GM12873 (cell line): Measurements from ENCODE around the gene SLC25A47.

Source experiments
- TF ChIP-seq, protein P1 (sequence below): IDR thresholded peaks from 2 replicates; pipeline ENCODE4 v1.5.1; 2012; ENCODE audit warnings: low read depth, mild to moderate bottlenecking, moderate library complexity, low read length, control low read depth; ENCODE audit not compliant: insufficient read depth; ENCODE audit errors: missing control alignments

SLC25A47 gene

DNA sequence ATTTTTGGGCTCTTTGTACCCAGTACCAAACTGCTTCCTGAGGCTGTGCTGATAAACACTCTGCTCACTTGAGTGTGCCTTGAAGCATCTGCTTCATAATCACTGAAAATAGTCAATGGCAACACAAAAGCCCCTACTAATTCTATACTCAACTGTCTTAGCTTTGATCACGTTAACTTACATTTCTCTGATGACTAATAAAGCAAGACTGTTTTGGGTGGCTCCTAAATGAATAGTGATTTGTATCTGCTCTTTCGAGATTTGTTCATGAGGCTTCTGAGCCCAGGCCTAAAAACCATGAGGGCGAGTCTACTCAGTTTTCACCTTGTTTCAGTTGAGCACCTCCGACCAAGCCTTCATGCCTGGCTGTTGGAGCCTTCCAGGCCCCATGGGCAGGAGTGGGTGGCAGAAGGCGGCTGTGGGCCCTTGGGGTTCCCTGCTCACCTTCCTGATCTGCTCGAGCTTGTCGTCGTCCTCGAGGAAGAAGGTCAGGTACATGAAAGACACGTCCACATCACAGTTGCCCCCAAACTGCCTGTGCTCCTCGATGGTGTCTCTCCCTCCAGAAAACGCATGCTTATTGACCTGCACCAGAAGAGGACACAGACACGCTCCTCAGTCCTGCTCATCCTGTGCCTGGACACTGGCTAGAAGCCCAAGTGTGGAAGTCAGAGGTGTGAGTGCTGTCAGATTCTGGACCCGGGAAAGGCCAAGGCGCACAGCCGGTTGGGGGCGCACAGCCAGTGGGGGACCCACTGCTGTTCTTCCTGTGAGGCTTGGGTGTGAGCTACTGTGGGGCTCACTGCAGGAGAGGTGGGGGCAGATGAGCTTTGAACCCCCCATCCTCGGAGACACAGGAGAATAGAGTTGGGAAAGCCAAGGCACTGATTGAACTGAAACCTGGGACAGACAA, 13.7 kb downstream of the SLC25A47 start:
- TF ChIP-seq, protein P1, sequence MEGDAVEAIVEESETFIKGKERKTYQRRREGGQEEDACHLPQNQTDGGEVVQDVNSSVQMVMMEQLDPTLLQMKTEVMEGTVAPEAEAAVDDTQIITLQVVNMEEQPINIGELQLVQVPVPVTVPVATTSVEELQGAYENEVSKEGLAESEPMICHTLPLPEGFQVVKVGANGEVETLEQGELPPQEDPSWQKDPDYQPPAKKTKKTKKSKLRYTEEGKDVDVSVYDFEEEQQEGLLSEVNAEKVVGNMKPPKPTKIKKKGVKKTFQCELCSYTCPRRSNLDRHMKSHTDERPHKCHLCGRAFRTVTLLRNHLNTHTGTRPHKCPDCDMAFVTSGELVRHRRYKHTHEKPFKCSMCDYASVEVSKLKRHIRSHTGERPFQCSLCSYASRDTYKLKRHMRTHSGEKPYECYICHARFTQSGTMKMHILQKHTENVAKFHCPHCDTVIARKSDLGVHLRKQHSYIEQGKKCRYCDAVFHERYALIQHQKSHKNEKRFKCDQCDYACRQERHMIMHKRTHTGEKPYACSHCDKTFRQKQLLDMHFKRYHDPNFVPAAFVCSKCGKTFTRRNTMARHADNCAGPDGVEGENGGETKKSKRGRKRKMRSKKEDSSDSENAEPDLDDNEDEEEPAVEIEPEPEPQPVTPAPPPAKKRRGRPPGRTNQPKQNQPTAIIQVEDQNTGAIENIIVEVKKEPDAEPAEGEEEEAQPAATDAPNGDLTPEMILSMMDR, result no peak

DNA sequence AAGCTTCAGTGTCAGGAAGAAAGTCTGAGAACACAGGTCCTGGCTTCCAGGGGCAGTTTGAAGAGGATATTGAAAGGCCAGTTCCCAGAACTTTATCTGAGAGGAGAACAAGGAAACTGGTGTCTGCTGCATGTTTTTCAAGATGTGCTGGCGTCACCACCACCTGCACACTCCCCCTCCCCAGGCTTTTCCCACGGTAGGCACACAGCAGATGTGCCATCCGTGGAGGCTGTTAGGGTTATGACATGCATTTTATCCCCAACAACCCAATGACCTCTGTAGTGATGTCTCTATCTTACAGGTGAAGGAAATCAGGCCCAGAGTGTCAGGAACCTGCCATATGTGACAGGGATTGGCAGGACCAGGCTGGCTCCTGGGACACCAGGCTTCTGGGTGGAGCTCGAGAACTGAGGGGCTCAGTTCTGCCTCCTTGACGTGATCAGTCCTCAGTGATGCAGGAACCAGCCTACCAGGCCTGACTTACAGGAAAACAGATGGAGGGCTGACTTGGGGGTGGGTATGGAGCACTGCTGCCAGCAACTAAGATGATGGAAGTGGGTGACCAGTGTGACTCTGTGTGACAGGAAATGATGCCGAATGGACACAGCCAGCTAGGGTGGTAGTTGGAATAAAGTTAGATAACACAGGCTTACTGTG, 16.8 kb downstream of the SLC25A47 start:
- TF ChIP-seq, protein P1, result no peak

DNA sequence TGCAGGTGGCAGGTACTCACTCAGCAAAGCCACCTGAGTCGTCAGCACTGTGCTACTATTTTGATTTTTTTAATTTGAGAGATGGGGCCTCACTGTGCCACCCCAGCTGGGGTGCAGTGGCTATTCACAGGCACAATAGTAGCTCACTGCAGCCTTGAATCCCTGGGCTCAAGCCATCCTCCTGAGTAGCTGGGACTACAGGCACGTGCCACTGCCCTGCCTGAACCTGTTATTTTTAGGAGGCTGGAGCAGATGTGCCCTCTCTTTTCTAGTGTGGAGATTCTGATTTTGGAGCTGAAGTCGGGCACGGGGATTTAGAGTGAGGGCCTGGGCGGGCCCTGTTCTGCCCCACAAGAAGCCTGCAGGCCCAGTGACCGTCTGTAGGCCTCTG, 17.3 kb downstream of the SLC25A47 start:
- TF ChIP-seq, protein P1, result no peak

DNA sequence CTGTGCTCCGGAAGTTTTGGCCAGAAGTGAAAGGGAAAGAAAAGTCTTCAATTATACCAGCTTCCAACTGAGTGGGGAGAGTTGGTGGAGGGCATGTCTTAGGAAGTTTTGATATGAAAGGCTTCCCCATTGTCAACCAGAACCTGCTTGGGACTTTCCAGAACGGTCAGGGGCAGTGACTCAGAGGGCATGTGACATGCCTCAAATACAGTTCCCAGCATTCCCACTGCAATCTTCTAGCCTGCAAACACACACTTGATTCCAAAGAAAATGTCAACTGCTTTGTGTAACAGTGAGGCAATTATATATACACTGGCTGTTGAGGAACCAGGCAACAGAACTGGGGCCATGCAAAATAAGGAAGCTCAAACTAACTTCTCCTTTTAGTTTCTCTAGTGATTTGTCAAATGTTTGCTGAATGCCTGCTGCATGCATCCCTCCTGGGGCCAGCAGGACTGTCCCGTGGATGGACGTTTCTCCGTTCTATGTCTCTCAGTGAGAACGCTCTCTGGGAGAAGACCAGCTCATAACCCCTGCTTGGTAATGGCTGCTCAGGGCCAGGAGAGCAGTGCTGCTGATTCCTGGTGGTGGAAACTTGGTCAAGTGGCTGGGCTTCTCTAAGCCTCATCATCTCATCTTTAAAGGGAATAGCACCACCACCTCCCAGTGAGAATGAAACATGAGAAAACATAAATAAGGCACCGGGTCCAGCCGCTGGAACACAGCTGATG, 18.3 kb downstream of the SLC25A47 start:
- TF ChIP-seq, protein P1, result no peak

DNA sequence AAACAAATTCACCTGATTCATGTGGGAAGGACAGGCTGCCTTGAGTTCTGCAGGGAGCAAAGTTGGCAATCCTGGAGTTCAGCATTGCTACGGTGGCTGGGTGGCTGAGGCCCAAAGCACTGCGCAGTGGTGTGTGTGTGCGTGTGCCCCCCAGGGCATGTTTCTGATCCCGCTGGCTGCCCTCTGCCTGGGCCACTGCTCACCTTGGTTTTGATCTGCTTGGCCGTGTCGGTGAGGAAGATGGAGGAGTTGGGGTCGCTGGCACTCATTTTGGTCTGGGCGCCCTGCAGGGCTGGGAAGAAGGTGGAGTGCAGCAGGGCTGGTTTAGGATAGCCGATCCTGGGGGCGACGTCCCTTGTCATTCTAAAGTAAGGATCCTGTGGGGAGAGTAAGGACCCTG, 19.1 kb downstream of the SLC25A47 start:
- TF ChIP-seq, protein P1, result no peak

DNA sequence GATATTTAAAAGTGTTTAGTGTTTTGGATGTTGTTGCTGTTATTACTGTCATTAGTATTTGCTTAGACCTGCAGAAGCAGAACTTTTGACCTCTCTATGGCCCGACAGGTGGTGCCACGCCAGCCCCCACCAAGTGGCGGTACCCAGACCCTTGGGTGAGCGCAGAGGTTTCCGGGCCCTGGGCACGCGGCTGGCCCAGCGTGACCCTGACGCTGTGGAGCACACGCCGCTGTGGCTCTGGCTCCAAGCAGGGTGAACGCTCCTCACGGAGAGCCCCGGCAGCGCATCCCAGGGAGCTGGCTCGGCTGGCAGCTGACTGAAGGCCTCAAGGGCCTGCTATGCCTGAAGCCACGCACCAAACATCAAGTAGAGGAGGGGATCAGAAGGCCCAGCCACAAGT, 22.6 kb downstream of the SLC25A47 start:
- TF ChIP-seq, protein P1, result no peak
